Prostate gland (tissue), 1 donor: Measurements from ENCODE around the gene RIT1.
"Not testable (repeated sequence)": the region's sequence is repeated elsewhere in the genome, so short reads cannot be mapped to it uniquely, and the experiment has no call there.

ENCODE experiments used
- POLR2A ChIP-seq: fragments of 450-650 bp; IDR thresholded peaks from one replicate; pipeline ENCODE4 v1.6.1; 2016; ENCODE audit warnings: antibody characterized with exemption, mild to moderate bottlenecking
- POLR2AphosphoS5 ChIP-seq: sonication (generic); formaldehyde crosslinking; IDR thresholded peaks from one replicate; pipeline ENCODE4 v1.6.1; 2017; ENCODE audit warnings: antibody characterized with exemption

DNA sequence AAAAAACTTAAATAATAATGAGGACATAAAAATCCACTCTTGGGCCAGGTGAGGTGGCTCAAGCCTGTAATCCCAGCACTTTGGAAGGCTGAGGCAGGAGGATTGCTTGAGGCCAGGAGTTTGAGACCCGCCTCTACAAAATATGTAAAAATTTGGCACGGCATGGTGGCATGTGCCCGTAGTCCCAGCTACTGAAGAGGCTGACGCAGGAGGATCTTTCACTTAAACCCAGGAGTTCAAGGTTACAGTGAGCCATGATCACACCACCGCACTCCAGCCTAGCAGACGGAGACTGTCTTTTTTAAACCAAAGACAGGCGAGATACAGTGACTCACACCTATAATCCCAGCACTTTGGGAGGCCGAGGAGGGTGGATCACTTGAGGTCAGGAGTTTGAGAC lies 14.7 kb downstream of the RIT1 start:
- not testable (repeated sequence) for TF ChIP-seq POLR2A, POLR2AphosphoS5
